ENCODE results near the gene JMJD6.
"Not testable (repeated sequence)": the region's sequence is repeated elsewhere in the genome, so short reads cannot be mapped to it uniquely, and the experiment has no call there.

The JMJD6 gene

GRCh38 chr17:76747716-76748363 lies 21.4 kb upstream of the JMJD6 start:
- Histone ChIP-seq H3K4me1 (ENCODE audit: insufficient read depth, poor library complexity, severe bottlenecking) (no peaks in the 10 kb centered on the region), H3K27me3 (ENCODE audit: insufficient read depth, poor library complexity, severe bottlenecking) (no peaks in the 10 kb centered on the region), H3K9me3 (ENCODE audit: severe bottlenecking) (no peaks in the 10 kb centered on the region), H3K4me3 (ENCODE audit: severe bottlenecking) (no peak overlapping the region), H3K36me3 (ENCODE audit: low read depth) (peaks cover 31% of the 10 kb centered on the region), H3K27ac (ENCODE audit: poor library complexity, severe bottlenecking) (no peak overlapping the region)
- DNase-seq (ENCODE audit: low spot score) (no peak), ATAC-seq (ENCODE audit: low read depth) (no peak)
- TF ChIP-seq, protein P1, sequence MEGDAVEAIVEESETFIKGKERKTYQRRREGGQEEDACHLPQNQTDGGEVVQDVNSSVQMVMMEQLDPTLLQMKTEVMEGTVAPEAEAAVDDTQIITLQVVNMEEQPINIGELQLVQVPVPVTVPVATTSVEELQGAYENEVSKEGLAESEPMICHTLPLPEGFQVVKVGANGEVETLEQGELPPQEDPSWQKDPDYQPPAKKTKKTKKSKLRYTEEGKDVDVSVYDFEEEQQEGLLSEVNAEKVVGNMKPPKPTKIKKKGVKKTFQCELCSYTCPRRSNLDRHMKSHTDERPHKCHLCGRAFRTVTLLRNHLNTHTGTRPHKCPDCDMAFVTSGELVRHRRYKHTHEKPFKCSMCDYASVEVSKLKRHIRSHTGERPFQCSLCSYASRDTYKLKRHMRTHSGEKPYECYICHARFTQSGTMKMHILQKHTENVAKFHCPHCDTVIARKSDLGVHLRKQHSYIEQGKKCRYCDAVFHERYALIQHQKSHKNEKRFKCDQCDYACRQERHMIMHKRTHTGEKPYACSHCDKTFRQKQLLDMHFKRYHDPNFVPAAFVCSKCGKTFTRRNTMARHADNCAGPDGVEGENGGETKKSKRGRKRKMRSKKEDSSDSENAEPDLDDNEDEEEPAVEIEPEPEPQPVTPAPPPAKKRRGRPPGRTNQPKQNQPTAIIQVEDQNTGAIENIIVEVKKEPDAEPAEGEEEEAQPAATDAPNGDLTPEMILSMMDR (IDR thresholded peaks at IDR 0.05; ENCODE audit: poor library complexity, severe bottlenecking) = no peak

DNA sequence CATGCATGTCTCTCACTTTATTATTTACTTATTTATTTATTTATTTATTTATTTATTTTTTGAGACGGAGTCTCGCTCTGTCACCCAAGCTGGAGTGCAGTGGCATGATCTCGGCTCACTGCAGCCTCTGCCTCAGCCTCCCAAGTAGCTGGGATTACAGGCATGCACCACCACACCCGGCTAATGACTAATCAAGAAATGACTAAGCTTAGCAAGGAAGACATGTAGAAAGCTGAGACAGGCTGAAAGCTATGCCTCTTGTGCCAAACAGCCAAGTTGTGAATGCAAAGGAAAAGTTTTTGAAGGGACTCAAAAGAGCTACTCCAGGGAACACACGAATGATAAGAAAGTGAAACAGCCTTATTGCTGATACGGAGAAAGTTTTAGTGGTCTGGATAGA lies 19.4 kb upstream of the JMJD6 start:
- peaks cover 50% of the 10 kb centered on the region for H3K36me3 ChIP-seq (ENCODE audit: low read depth)
- not testable (repeated sequence) for H3K27me3 ChIP-seq (ENCODE audit: insufficient read depth, poor library complexity, severe bottlenecking); DNase-seq (ENCODE audit: low spot score); H3K4me3 ChIP-seq (ENCODE audit: severe bottlenecking); H3K4me1 ChIP-seq (ENCODE audit: insufficient read depth, poor library complexity, severe bottlenecking); H3K27ac ChIP-seq (ENCODE audit: poor library complexity, severe bottlenecking); H3K9me3 ChIP-seq (ENCODE audit: severe bottlenecking)
- ATAC-seq (ENCODE audit: low read depth) = peak; percentile 35; the same call in 2 of the 3 replicates

GRCh38 chr17:76744747-76745146 lies 18.3 kb upstream of the JMJD6 start:
- Histone ChIP-seq H3K9me3 (ENCODE audit: severe bottlenecking) (no peaks in the 10 kb centered on the region), H3K36me3 (ENCODE audit: low read depth) (peaks cover 53% of the 10 kb centered on the region), H3K27me3 (ENCODE audit: insufficient read depth, poor library complexity, severe bottlenecking) (no peaks in the 10 kb centered on the region), H3K27ac (ENCODE audit: poor library complexity, severe bottlenecking) (no peak overlapping the region), H3K4me1 (ENCODE audit: insufficient read depth, poor library complexity, severe bottlenecking) (no peaks in the 10 kb centered on the region), H3K4me3 (ENCODE audit: severe bottlenecking) (no peak overlapping the region)
- TF ChIP-seq, protein P1 (IDR thresholded peaks at IDR 0.05; ENCODE audit: poor library complexity, severe bottlenecking) = no peak
- no peak for DNase-seq (ENCODE audit: low spot score)
- no peak for ATAC-seq (ENCODE audit: low read depth)

- TF ChIP-seq, protein P1 (IDR thresholded peaks at IDR 0.05; ENCODE audit: poor library complexity, severe bottlenecking) = no peak
These were observed 16.6 kb upstream of the JMJD6 start for GRCh38 chr17:76742958-76743357.

GRCh38 chr17:76740329-76741118 lies 14.1 kb upstream of the JMJD6 start:
- H3K36me3 ChIP-seq (ENCODE audit: low read depth) = peaks cover 60% of the 10 kb centered on the region
- no peak overlapping the region for H3K27ac ChIP-seq (ENCODE audit: poor library complexity, severe bottlenecking)
- H3K27me3 ChIP-seq (ENCODE audit: insufficient read depth, poor library complexity, severe bottlenecking) = no peaks in the 10 kb centered on the region
- DNase-seq (ENCODE audit: low spot score) = no peak
- H3K4me1 ChIP-seq (ENCODE audit: insufficient read depth, poor library complexity, severe bottlenecking) = peaks cover 3% of the 10 kb centered on the region
- ATAC-seq (ENCODE audit: low read depth) = no peak
- H3K9me3 ChIP-seq (ENCODE audit: severe bottlenecking) = no peaks in the 10 kb centered on the region
- TF ChIP-seq, protein P1 (IDR thresholded peaks at IDR 0.05; ENCODE audit: poor library complexity, severe bottlenecking) = no peak
- H3K4me3 ChIP-seq (ENCODE audit: severe bottlenecking) = no peak overlapping the region

More at GRCh38 chr17:76742958-76743357, 16.6 kb upstream of the JMJD6 start:
- Histone ChIP-seq H3K36me3 (ENCODE audit: low read depth) (peaks cover 53% of the 10 kb centered on the region), H3K9me3 (ENCODE audit: severe bottlenecking) (no peaks in the 10 kb centered on the region), H3K4me1 (ENCODE audit: insufficient read depth, poor library complexity, severe bottlenecking) (peaks cover 3% of the 10 kb centered on the region), H3K27me3 (ENCODE audit: insufficient read depth, poor library complexity, severe bottlenecking) (no peaks in the 10 kb centered on the region), H3K27ac (ENCODE audit: poor library complexity, severe bottlenecking) (no peak overlapping the region), H3K4me3 (ENCODE audit: severe bottlenecking) (no peak overlapping the region)
- ATAC-seq (ENCODE audit: low read depth) (no peak), DNase-seq (ENCODE audit: low spot score) (no peak)

GRCh38 chr17:76739568-76740115 lies 13.2 kb upstream of the JMJD6 start:
- H3K36me3 ChIP-seq (ENCODE audit: low read depth) = peaks cover 61% of the 10 kb centered on the region
- H3K27me3 ChIP-seq (ENCODE audit: insufficient read depth, poor library complexity, severe bottlenecking); ATAC-seq (ENCODE audit: low read depth); H3K27ac ChIP-seq (ENCODE audit: poor library complexity, severe bottlenecking); H3K4me1 ChIP-seq (ENCODE audit: insufficient read depth, poor library complexity, severe bottlenecking); H3K9me3 ChIP-seq (ENCODE audit: severe bottlenecking); DNase-seq (ENCODE audit: low spot score); H3K4me3 ChIP-seq (ENCODE audit: severe bottlenecking): not testable (repeated sequence)

All from RWPE2 (cell line).